CD4-positive, alpha-beta T cell treated with Interferon alpha-2 for 1 hour (primary cell): ENCODE results near the gene GLT8D2.

Experiments used
- DNase-seq, 2 donors: peaks; one replicate each; pipeline ENCODE4 v3.0.0-alpha.2; 2020 to 2022

GLT8D2 gene

GRCh38 chr12:103944964-103945363 is 105.0 kb downstream of the GLT8D2 start:
- DNase-seq, result no peak
